GM12878 (cell line): ENCODE results near the gene MBNL3.

Experiments
- BMI1 ChIP-seq: fragments of 450-650 bp; IDR thresholded peaks from 2 replicates; pipeline ENCODE4 v1.6.1; 2016; ENCODE audit warnings: mild to moderate bottlenecking, moderate library complexity, borderline replicate concordance
- EP300 ChIP-seq, 2 experiments: fragments of 150-350 bp in 1 of 2; IDR thresholded peaks; 2 replicates each; pipeline ENCODE4 v1.6.1; 2011 to 2012; ENCODE audit warnings: low read depth in 2 of 2, low read length in 2 of 2, borderline replicate concordance in 1 of 2, improper control_type of control experiment in 1 of 2, inconsistent platforms in 1 of 2; ENCODE audit not compliant: control insufficient read depth in 1 of 2
- JUNB ChIP-seq: IDR thresholded peaks from 2 replicates; pipeline ENCODE4 v1.6.1; 2016; ENCODE audit warnings: antibody characterized with exemption, mild to moderate bottlenecking
- KAT2A ChIP-seq: conservative IDR thresholded peaks from 2 replicates; pipeline ENCODE4 v1.6.1; 2011; ENCODE audit warnings: low read depth, low read length; ENCODE audit not compliant: control insufficient read depth
- POLR2A ChIP-seq: IDR thresholded peaks from 2 replicates; pipeline ENCODE4 v1.6.1; 2011; ENCODE audit warnings: low read depth, mild to moderate bottlenecking, low read length
- RAD21 ChIP-seq: IDR thresholded peaks from 2 replicates; pipeline ENCODE4 v1.6.1; 2011; ENCODE audit warnings: mild to moderate bottlenecking, low read depth, low read length, moderate library complexity; ENCODE audit not compliant: insufficient read depth
- SRF ChIP-seq, 2 experiments: IDR thresholded peaks; 2 replicates each; pipeline ENCODE4 v1.6.1; 2011; ENCODE audit warnings: low read depth in 2 of 2, low read length in 2 of 2, mild to moderate bottlenecking in 1 of 2, moderate library complexity in 1 of 2
- TF ChIP-seq, protein P1 (sequence below), 3 experiments: IDR thresholded peaks in 2 of 3; conservative IDR thresholded peaks in 1 of 3; 2 replicates each; pipeline ENCODE4 v1.5.1; 2011; ENCODE audit warnings: low read depth in 3 of 3, low read length in 3 of 3, mild to moderate bottlenecking in 3 of 3, control low read depth in 2 of 3, moderate library complexity in 2 of 3, inconsistent platforms in 1 of 3, mixed read lengths in 1 of 3; ENCODE audit not compliant: control insufficient read depth in 2 of 3, insufficient read depth in 1 of 3; ENCODE audit errors: extremely low read depth in 1 of 3

- TF ChIP-seq JUNB (no peak), POLR2A (no peak), SRF (IDR thresholded peaks at IDR 0.05; ENCODE audit: low read depth in 2 of 2, low read length in 2 of 2) (no peak), EP300 (IDR thresholded peaks at IDR 0.05; ENCODE audit: borderline replicate concordance in 1 of 2, control insufficient read depth in 1 of 2, low read depth in 2 of 2, low read length in 2 of 2) (no peak), RAD21 (no peak), KAT2A (no peak), BMI1 (no peak)
- TF ChIP-seq, protein P1, sequence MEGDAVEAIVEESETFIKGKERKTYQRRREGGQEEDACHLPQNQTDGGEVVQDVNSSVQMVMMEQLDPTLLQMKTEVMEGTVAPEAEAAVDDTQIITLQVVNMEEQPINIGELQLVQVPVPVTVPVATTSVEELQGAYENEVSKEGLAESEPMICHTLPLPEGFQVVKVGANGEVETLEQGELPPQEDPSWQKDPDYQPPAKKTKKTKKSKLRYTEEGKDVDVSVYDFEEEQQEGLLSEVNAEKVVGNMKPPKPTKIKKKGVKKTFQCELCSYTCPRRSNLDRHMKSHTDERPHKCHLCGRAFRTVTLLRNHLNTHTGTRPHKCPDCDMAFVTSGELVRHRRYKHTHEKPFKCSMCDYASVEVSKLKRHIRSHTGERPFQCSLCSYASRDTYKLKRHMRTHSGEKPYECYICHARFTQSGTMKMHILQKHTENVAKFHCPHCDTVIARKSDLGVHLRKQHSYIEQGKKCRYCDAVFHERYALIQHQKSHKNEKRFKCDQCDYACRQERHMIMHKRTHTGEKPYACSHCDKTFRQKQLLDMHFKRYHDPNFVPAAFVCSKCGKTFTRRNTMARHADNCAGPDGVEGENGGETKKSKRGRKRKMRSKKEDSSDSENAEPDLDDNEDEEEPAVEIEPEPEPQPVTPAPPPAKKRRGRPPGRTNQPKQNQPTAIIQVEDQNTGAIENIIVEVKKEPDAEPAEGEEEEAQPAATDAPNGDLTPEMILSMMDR (IDR thresholded peaks at IDR 0.05 in 2 of 3, conservative IDR thresholded peaks at IDR 0.05 in 1 of 3; ENCODE audit: control insufficient read depth in 2 of 3, extremely low read depth in 1 of 3, insufficient read depth in 1 of 3, low read depth in 3 of 3, low read length in 3 of 3): no peak
Observed at GRCh38 chrX:132467989-132468388, 20.8 kb downstream of the MBNL3 start.
